IMR-90 (cell line): Measurements from ENCODE around the gene RALGAPA1. TPM values are rescaled to one million over a fixed set of nuclear protein-coding genes. Genes with fewer than 3 reads are reported as not detected.
A peak's percentile ranks its signal among the peaks of the same experiment; 100 is the strongest.

Source experiments
- ATAC-seq: fragments of 200-7000 bp; cut with Tn5 transposase; 2 replicates; pipeline ENCODE4 v1.9.1; 2020; ENCODE audit warnings: low read depth, mild to moderate bottlenecking, moderate library complexity
- BruUV-seq: library from RNA; stranded (reverse); fragments of 400-500 nt; replicated peaks from 2 replicates; lab custom pipeline; 2021; lab: Mats Ljungman, UMichigan
- CTCF ChIA-PET: fragments of 300-600 bp; formaldehyde crosslinking; extraction: SDS; loops from one replicate; lab custom pipeline; 2021; ENCODE audit warnings: antibody characterized with exemption; lab: Yijun Ruan, JAX
- POLR2A ChIA-PET: fragments of 300-600 bp; sonication (Branson Sonifier 250); formaldehyde crosslinking; loops from one replicate; lab custom pipeline; 2022; ENCODE audit warnings: antibody characterized with exemption; ENCODE audit not compliant: unreplicated experiment; lab: Charles Lee
- DNase-seq: peaks from one replicate; pipeline ENCODE4 v3.0.0; 2013
- H2AFZ ChIP-seq: replicated peaks from 2 replicates; pipeline ENCODE3; 2013; ENCODE audit warnings: low read length, mild to moderate bottlenecking; ENCODE audit not compliant: poor library complexity
- H2AK5ac ChIP-seq: 2 replicates; pipeline ENCODE4 v1.6.1; 2013; ENCODE audit warnings: low read depth, low read length, inconsistent platforms
- H2AK9ac ChIP-seq: replicated peaks from 2 replicates; pipeline ENCODE3; 2013; ENCODE audit warnings: mild to moderate bottlenecking, low read depth, low read length, moderate library complexity; ENCODE audit not compliant: poor library complexity
- H2BK120ac ChIP-seq: 2 replicates; pipeline ENCODE4 v1.6.1; 2013; ENCODE audit warnings: low read depth, low read length, inconsistent platforms
- H2BK15ac ChIP-seq: 3 replicates; pipeline ENCODE4 v1.6.1; 2013; ENCODE audit warnings: low read depth, low read length, inconsistent platforms
- H2BK20ac ChIP-seq: 2 replicates; pipeline ENCODE4 v1.6.1; 2013; ENCODE audit warnings: low read depth, mild to moderate bottlenecking, inconsistent platforms, low read length, moderate library complexity
- H2BK5ac ChIP-seq: 2 replicates; pipeline ENCODE4 v1.6.1; 2013; ENCODE audit warnings: mild to moderate bottlenecking, low read depth, low read length, inconsistent platforms; ENCODE audit not compliant: poor library complexity, severe bottlenecking
- H3K14ac ChIP-seq: replicated peaks from 2 replicates; pipeline ENCODE4 v1.6.1; 2013; ENCODE audit warnings: low read depth, low read length, inconsistent platforms
- H3K18ac ChIP-seq: 2 replicates; pipeline ENCODE4 v1.6.1; 2013; ENCODE audit warnings: low read depth, low read length, control low read depth
- H3K23ac ChIP-seq: 2 replicates; pipeline ENCODE4 v1.6.1; 2013; ENCODE audit warnings: low read depth, low read length, inconsistent platforms
- H3K27ac ChIP-seq: 2 replicates; pipeline ENCODE4 v1.5.1; 2013; ENCODE audit warnings: mild to moderate bottlenecking, control low read depth, low read length; ENCODE audit not compliant: insufficient read depth
- H3K27me3 ChIP-seq: 2 replicates; pipeline ENCODE4 v1.6.1; 2013; ENCODE audit warnings: low read length; ENCODE audit not compliant: control insufficient read depth, insufficient read depth
- H3K36me3 ChIP-seq: 2 replicates; pipeline ENCODE4 v1.6.1; 2013; ENCODE audit warnings: low read length, mixed read lengths; ENCODE audit not compliant: control insufficient read depth, insufficient read depth
- H3K4ac ChIP-seq: 2 replicates; pipeline ENCODE4 v1.6.1; 2013; ENCODE audit warnings: low read depth, low read length, inconsistent platforms
- H3K4me1 ChIP-seq: 2 replicates; pipeline ENCODE4 v1.6.1; 2013; ENCODE audit warnings: low read length, mixed read lengths; ENCODE audit not compliant: control insufficient read depth, insufficient read depth
- H3K4me2 ChIP-seq: 2 replicates; pipeline ENCODE4 v1.6.1; 2013; ENCODE audit warnings: low read depth, mild to moderate bottlenecking, control low read depth, low read length, moderate library complexity
- H3K4me3 ChIP-seq: 2 replicates; pipeline ENCODE4 v1.5.1; 2013; ENCODE audit warnings: low read depth, mild to moderate bottlenecking, control low read depth, low read length, moderate library complexity; ENCODE audit not compliant: insufficient read depth
- H3K56ac ChIP-seq: 2 replicates; pipeline ENCODE4 v1.6.1; 2013; ENCODE audit warnings: low read length, inconsistent platforms; ENCODE audit not compliant: insufficient read depth; ENCODE audit errors: extremely low read depth
- H3K79me1 ChIP-seq, 2 experiments: 2 replicates each; pipeline ENCODE4 v1.6.1; 2013; ENCODE audit warnings: low read length in 2 of 2, inconsistent platforms in 1 of 2, low read depth in 1 of 2
- H3K9ac ChIP-seq: 2 replicates; pipeline ENCODE4 v1.6.1; 2013; ENCODE audit warnings: low read depth, low read length, control low read depth
- H3K9me1 ChIP-seq: 2 replicates; pipeline ENCODE4 v1.6.1; 2013; ENCODE audit warnings: low read length, inconsistent platforms; ENCODE audit not compliant: insufficient read depth
- H3K9me3 ChIP-seq: 2 replicates; pipeline ENCODE4 v1.6.1; 2013; ENCODE audit warnings: low read length; ENCODE audit not compliant: control insufficient read depth, insufficient read depth
- H4K20me1 ChIP-seq: 2 replicates; pipeline ENCODE4 v1.6.1; 2013; ENCODE audit warnings: low read length, inconsistent platforms; ENCODE audit not compliant: insufficient read depth
- H4K5ac ChIP-seq: 2 replicates; pipeline ENCODE4 v1.6.1; 2013; ENCODE audit warnings: mild to moderate bottlenecking, low read depth, low read length, control low read depth
- H4K8ac ChIP-seq, 2 experiments: 2 replicates each; pipeline ENCODE4 v1.6.1; 2013; ENCODE audit warnings: low read depth in 2 of 2, low read length in 2 of 2, control low read depth in 1 of 2, inconsistent platforms in 1 of 2
- H4K91ac ChIP-seq: 2 replicates; pipeline ENCODE4 v1.6.1; 2013; ENCODE audit warnings: low read depth, low read length, inconsistent platforms; ENCODE audit not compliant: insufficient read depth
- BHLHE40 ChIP-seq: fragments of 150-350 bp; IDR thresholded peaks from 2 replicates; pipeline ENCODE4 v1.6.1; 2016; ENCODE audit warnings: mild to moderate bottlenecking, low read depth, low read length
- CEBPB ChIP-seq: IDR thresholded peaks from 2 replicates; pipeline ENCODE4 v1.6.1; 2012; ENCODE audit warnings: low read depth, low read length, improper control_type of control experiment
- CHD1 ChIP-seq: IDR thresholded peaks from 2 replicates; pipeline ENCODE4 v1.6.1; 2012; ENCODE audit warnings: low read depth, low read length, improper control_type of control experiment
- CTCF ChIP-seq: conservative IDR thresholded peaks from 2 replicates; pipeline ENCODE4 v1.5.1; 2012; ENCODE audit warnings: mild to moderate bottlenecking, low read depth, low read length, improper control_type of control experiment
- ELK1 ChIP-seq: fragments of 150-350 bp; IDR thresholded peaks from 2 replicates; pipeline ENCODE4 v1.6.1; 2016; ENCODE audit warnings: low read depth, mild to moderate bottlenecking, low read length, moderate library complexity, borderline replicate concordance
- FOS ChIP-seq: fragments of 150-350 bp; IDR thresholded peaks from 2 replicates; pipeline ENCODE4 v1.6.1; 2016; ENCODE audit warnings: low read depth, low read length
- MAFK ChIP-seq: IDR thresholded peaks from 2 replicates; pipeline ENCODE4 v1.6.1; 2012; ENCODE audit warnings: low read depth, low read length, improper control_type of control experiment
- MAZ ChIP-seq: IDR thresholded peaks from 2 replicates; pipeline ENCODE4 v1.6.1; 2012; ENCODE audit warnings: low read depth, mild to moderate bottlenecking, low read length, improper control_type of control experiment, moderate library complexity, borderline replicate concordance
- MXI1 ChIP-seq: IDR thresholded peaks from 2 replicates; pipeline ENCODE4 v1.6.1; 2012; ENCODE audit warnings: low read depth, mild to moderate bottlenecking, low read length, moderate library complexity, borderline replicate concordance
- NFE2L2 ChIP-seq: fragments of 150-350 bp; IDR thresholded peaks from 2 replicates; pipeline ENCODE4 v1.6.1; 2016; ENCODE audit warnings: low read depth, mild to moderate bottlenecking, low read length
- POLR2A ChIP-seq: IDR thresholded peaks from 2 replicates; pipeline ENCODE4 v1.6.1; 2012; ENCODE audit warnings: mild to moderate bottlenecking, low read depth, low read length
- RAD21 ChIP-seq: IDR thresholded peaks from 2 replicates; pipeline ENCODE4 v1.6.1; 2012; ENCODE audit warnings: low read length, improper control_type of control experiment
- RCOR1 ChIP-seq: IDR thresholded peaks from 2 replicates; pipeline ENCODE4 v1.6.1; 2012; ENCODE audit warnings: mild to moderate bottlenecking, low read length, improper control_type of control experiment; ENCODE audit not compliant: insufficient replicate concordance
- RFX5 ChIP-seq: IDR thresholded peaks from 2 replicates; pipeline ENCODE4 v1.8.0; 2012; ENCODE audit warnings: low read depth, mild to moderate bottlenecking, low read length, moderate library complexity
- SMC3 ChIP-seq: fragments of 150-350 bp; IDR thresholded peaks from 2 replicates; pipeline ENCODE4 v1.6.1; 2016; ENCODE audit warnings: low read depth, mild to moderate bottlenecking, antibody characterized with exemption, low read length, moderate library complexity
- USF2 ChIP-seq: fragments of 150-350 bp; IDR thresholded peaks from 2 replicates; pipeline ENCODE4 v1.6.1; 2017; ENCODE audit warnings: mild to moderate bottlenecking, antibody characterized with exemption, low read length, low read depth
- dilution Hi-C: fragments of 300-500 bp; cut with HindIII; formaldehyde crosslinking; loops from one replicate; pipeline ENCODE4 v1.14.3; 2018; ENCODE audit warnings: low sequenced_read_pairs; ENCODE audit not compliant: unreplicated experiment
- in situ Hi-C: fragments of 300-500 bp; cut with MboI; formaldehyde crosslinking; loops from 3 replicates; pipeline ENCODE4 v1.14.3; 2019; ENCODE audit warnings: low sequenced_read_pairs, inconsistent platforms, mixed read lengths
- intact Hi-C: fragments of 100-400 bp; cut with micrococcal nuclease; formaldehyde crosslinking; loops from 2 replicates; pipeline ENCODE4 v1.10.0; 2022
- polyA plus RNA-seq, 3 experiments: library from polyadenylated mRNA; depleted of rRNA; stranded (reverse); fragments of >200 nt; gene quantifications; 2 replicates each; pipeline ENCODE4 v1.2.3, GENCODE V29; 2012; ENCODE audit warnings: low replicate concordance in 1 of 3
- total RNA-seq: library from RNA; depleted of rRNA; stranded (reverse); fragments of >200 nt; gene quantifications from 2 replicates; pipeline ENCODE4 v1.2.3, GENCODE V29; 2012

The RALGAPA1 gene
- total and polyA plus RNA-seq, 2 of the 4 experiments (the other 2 are of a cell fraction) = 5.1 to 25.6 TPM

GRCh38 chr14:35747379-35747778, 61.7 kb downstream of the RALGAPA1 start:
- in situ Hi-C loops = no loop called here
- Histone ChIP-seq H2AK9ac (no peak overlapping the region), H4K5ac (no peak overlapping the region), H3K36me3 (peaks cover 7% of the 10 kb centered on the region; the same call in 1 of the 2 replicates), H2AK5ac (no peak overlapping the region), H3K14ac (0 out of 2 replicates have a peak overlapping the region, but pooled peaks have one; percentile 41), H3K9ac (no peak overlapping the region), H3K9me3 (no peaks in the 10 kb centered on the region), H2BK120ac (no peak overlapping the region), H4K8ac (no peak overlapping the region), H3K4ac (no peak overlapping the region), H3K27ac (no peak overlapping the region), H3K4me2 (0 out of 2 replicates have a peak overlapping the region, but pooled peaks have one; percentile 13), H3K23ac (no peak overlapping the region), H3K9me1 (no peaks in the 10 kb centered on the region; the same call in 1 of the 2 replicates), H2AFZ (no peak overlapping the region), H3K18ac (no peak overlapping the region), H4K91ac (no peak overlapping the region), H2BK15ac (no peak overlapping the region), H3K27me3 (no peaks in the 10 kb centered on the region), H3K4me1 (peaks cover 2% of the 10 kb centered on the region; the same call in 1 of the 2 replicates), H3K56ac (no peak overlapping the region), H2BK20ac (no peak overlapping the region), H4K20me1 (peaks cover 3% of the 10 kb centered on the region; the same call in 1 of the 2 replicates), H3K79me1 (no peaks in the 10 kb centered on the region), H2BK5ac (no peak overlapping the region), H3K4me3 (no peak overlapping the region)
- CTCF ChIA-PET = interaction anchor here (0.6 kb wide), 2 partner anchors 81 to 103 kb away, joined by 3 to 5 read pairs; no protein-coding TSS in a partner anchor
- ATAC-seq (peak; percentile 82), DNase-seq (peak; percentile 61)
- TF ChIP-seq CHD1 = no peak
- no peak for TF ChIP-seq MAFK
- no peak for TF ChIP-seq BHLHE40
- no peak for TF ChIP-seq SMC3
- no peak for TF ChIP-seq RCOR1
- no peak for TF ChIP-seq CTCF
- TF ChIP-seq FOS = no peak
- no peak for TF ChIP-seq ELK1
- no peak for TF ChIP-seq RFX5
- TF ChIP-seq POLR2A = no peak
- TF ChIP-seq NFE2L2 = no peak
- TF ChIP-seq USF2 = no peak
- TF ChIP-seq CEBPB = no peak
- TF ChIP-seq MXI1 = no peak
- TF ChIP-seq RAD21 = no peak
- TF ChIP-seq MAZ = no peak
- intact Hi-C loops = loop anchor here (5.0 kb wide), 1 partner anchor 60 kb away; the partner anchor contains the start of gene RALGAPA1
- BruUV-seq = no TSS peak
- POLR2A ChIA-PET = no interaction called here
- dilution Hi-C loops = no loop called here
